GM18520 (cell line): Measurements from ENCODE around the gene KDM7A.
"Not testable (repeated sequence)": the region's sequence is repeated elsewhere in the genome, so short reads cannot be mapped to it uniquely, and the experiment has no call there.

Source experiments
- ATAC-seq: cut with Tn5 transposase; IDR thresholded peaks from one replicate; pipeline ENCODE4 v1.9.1; 2021; ENCODE audit not compliant: unreplicated experiment

The KDM7A gene

DNA sequence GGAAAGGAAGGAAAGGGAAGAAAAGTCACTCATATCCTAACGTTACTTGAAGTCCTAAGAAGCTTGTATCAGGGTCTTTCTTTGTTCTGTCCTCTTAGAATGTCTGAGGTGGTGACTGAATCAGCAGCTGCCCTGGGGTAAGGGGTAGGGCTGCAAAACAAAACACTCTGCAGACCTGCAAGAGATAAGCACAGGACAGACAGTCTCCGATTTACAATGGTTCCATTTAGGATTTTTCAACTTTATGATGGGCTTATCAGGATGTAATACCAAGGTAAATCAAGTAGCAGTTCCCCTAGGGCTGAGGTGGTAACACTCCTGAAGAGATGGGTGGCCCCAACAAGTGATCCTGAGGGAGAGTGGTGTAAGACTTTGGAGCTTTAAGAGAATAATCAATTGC, 16.5 kb downstream of the KDM7A start:
- ATAC-seq: no peak

- ATAC-seq: no peak
These were observed 17.3 kb downstream of the KDM7A start for GRCh38 chr7:140159497-140159896.

GRCh38 chr7:140156460-140157080, 20.2 kb downstream of the KDM7A start:
- no peak for ATAC-seq

- no peak for ATAC-seq
These were observed 21.4 kb downstream of the KDM7A start for GRCh38 chr7:140155428-140155827.

DNA sequence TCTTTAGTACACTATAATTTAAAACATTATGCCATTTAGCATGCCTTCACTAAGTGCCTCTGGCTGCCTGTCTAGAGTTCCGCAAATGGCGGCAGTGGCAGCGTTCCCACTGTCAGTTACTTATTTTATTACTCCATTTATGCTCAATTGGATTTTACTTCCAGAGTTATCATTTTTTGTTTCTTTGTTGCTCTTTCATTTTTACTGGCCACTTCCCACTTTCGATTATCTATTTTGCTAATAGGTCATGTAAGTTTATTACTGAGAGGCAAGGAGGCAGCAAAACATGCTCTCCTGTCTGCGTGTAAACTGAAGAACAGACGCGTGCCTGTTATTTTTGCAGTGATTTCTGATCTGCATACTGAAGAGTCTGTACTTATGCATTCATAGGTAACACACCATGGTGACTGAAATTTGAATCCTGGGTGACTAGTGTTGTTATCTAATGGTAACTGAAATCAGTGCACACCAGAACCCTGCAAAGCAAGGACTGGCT, 23.1 kb downstream of the KDM7A start:
- no peak for ATAC-seq

GRCh38 chr7:140146574-140146973, 30.2 kb downstream of the KDM7A start:
- no peak for ATAC-seq

DNA sequence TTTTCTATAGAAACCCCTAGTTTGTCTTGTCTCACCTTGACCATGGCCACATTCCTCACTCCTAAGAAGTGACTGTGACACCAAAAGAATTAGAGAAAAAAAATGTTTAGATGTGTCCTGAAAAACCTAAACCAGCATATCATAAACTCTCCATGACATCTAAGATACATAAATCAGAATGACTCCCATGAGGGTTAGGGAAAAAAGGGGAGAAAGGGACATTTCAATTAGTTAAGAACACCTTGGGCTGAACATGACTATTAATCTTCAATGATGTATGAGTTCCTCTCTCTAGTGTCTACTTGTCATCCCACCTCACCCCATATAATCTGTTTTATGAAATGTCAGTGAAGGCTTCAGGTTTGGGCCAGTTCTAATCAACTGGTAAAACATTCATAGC, 31.1 kb downstream of the KDM7A start:
- ATAC-seq: no peak

- no peak for ATAC-seq
These were observed 32.0 kb downstream of the KDM7A start for GRCh38 chr7:140144821-140145220.

- no peak for ATAC-seq
These were observed 32.8 kb downstream of the KDM7A start for GRCh38 chr7:140143997-140144396.

DNA sequence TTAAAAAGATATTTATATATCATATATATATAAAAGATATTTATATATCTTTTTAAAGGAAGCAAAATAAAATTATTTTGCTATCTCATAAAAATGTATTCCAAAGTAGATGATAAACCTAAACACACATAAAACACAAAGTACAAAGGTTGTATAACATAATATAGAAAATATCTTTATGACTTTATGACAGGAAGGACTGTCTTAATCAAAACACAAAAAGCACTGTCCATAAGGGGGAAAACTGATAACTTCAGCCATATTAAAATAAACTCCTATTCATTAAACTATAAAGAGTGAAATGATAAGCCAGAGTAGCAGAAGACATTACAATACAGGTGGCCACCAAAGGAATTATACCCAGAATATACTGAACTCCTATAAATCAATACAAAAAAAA, 34.8 kb downstream of the KDM7A start:
- ATAC-seq: no peak

DNA sequence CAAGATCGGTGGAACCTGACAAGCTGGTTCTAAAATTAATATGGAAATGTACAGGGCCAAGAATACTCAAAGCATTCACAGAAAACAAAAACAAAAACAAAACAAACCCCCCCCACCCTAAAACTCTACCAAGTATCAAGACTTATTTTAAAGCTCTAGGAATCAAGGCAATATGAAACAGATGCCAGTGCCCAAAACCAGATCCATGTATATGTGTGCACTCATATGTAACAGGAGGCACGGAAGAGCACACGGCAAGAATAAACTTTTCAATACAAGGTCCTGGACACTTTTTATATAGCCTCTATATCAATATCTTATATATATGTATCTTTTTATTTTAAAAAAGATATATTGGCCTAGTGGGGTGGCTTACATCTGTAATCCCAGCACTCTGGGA, 35.5 kb downstream of the KDM7A start:
- ATAC-seq: no peak

GRCh38 chr7:140137078-140137477, 39.7 kb downstream of the KDM7A start:
- no peak for ATAC-seq

DNA sequence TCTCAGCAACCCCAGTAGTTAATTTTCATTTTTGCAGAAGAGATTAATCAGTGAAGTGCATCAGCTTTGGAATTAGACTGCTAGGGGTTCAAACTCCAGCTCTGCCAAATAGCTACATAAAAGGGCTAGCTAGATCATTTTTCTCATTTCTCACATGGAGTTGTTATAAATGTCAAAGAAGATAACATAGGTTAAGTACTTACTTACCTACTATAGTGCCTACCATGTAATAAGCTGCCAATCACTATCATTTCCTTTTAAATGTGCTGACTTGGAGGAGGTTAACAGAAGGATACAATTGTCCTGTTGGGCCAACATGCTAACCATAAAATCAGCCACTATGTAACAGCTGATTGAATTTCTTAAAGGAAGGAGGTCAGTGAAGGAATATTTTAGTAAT, 40.7 kb downstream of the KDM7A start:
- ATAC-seq: no peak

GRCh38 chr7:140134039-140134438, 42.7 kb downstream of the KDM7A start:
- no peak for ATAC-seq

- no peak for ATAC-seq
These were observed 49.2 kb downstream of the KDM7A start for GRCh38 chr7:140127360-140128127.

GRCh38 chr7:140126435-140127034, 50.2 kb downstream of the KDM7A start:
- no peak for ATAC-seq

GRCh38 chr7:140122965-140123364, 53.8 kb downstream of the KDM7A start:
- ATAC-seq: no peak

GRCh38 chr7:140121326-140121725, 55.5 kb downstream of the KDM7A start:
- ATAC-seq: no peak

DNA sequence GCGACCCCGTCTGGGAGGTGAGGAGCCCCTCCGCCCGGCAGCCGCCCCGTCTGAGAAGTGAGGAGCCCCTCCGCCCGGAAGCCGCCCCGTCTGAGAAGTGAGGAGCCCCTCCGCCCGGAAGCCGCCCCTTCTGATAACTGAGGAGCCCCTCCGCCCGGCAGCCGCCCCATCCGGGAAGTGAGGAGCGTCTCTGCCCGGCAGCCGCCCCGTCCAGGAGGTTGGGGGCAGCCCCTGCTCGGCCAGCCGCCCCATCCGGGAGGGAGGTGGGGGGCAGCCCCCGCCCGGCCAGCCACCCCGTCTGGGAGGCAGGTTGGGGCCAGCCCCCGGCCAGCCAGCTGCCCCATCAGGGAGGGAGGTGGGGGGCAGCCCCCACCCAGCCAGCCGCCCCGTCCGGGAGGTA, 62.0 kb downstream of the KDM7A start:
- ATAC-seq: not testable (repeated sequence)

GRCh38 chr7:140108777-140109176, 68.0 kb downstream of the KDM7A start:
- not testable (repeated sequence) for ATAC-seq

DNA sequence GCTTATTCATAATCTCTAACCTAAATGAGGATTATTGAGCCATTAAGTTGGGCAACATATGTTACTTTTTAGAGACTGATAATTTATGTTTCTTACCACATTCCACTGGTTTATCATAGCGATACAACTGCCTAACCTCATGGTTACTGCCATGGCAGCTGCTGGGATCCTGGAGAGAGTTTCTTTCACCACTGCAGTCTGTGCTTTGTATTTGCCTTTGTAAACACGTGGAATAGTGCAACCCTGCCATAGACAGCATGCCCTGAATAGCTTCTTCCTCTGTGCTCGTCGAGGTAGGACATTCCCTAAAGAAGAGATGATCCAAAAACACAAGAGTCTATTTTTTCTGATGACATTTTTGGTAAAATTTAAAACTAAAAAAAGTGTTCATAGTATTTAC, 80.3 kb downstream of the KDM7A start:
- no peak for ATAC-seq

GRCh38 chr7:140093375-140093774, 83.4 kb downstream of the KDM7A start:
- no peak for ATAC-seq
